ENCODE measurements around the gene ZNF792.

- TF ChIP-seq TAF1 (IDR thresholded peaks at IDR 0.05; ENCODE audit: low read depth) (no peak), CEBPB (IDR thresholded peaks at IDR 0.05) (no peak), MAX (IDR thresholded peaks at IDR 0.05) (no peak), EP300 (IDR thresholded peaks at IDR 0.05; ENCODE audit: borderline replicate concordance) (no peak), CREB1 (IDR thresholded peaks at IDR 0.05; ENCODE audit: low read depth) (no peak), REST (IDR thresholded peaks at IDR 0.05; ENCODE audit: low read depth) (no peak)
Observed at GRCh38 chr19:35011737-35012682, 48.0 kb upstream of the ZNF792 start.
